ENCODE data around the gene RCAN3.
A peak's percentile ranks its signal among the peaks of the same experiment; 100 is the strongest.

- TF ChIP-seq, protein P1, sequence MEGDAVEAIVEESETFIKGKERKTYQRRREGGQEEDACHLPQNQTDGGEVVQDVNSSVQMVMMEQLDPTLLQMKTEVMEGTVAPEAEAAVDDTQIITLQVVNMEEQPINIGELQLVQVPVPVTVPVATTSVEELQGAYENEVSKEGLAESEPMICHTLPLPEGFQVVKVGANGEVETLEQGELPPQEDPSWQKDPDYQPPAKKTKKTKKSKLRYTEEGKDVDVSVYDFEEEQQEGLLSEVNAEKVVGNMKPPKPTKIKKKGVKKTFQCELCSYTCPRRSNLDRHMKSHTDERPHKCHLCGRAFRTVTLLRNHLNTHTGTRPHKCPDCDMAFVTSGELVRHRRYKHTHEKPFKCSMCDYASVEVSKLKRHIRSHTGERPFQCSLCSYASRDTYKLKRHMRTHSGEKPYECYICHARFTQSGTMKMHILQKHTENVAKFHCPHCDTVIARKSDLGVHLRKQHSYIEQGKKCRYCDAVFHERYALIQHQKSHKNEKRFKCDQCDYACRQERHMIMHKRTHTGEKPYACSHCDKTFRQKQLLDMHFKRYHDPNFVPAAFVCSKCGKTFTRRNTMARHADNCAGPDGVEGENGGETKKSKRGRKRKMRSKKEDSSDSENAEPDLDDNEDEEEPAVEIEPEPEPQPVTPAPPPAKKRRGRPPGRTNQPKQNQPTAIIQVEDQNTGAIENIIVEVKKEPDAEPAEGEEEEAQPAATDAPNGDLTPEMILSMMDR (IDR thresholded peaks at IDR 0.05; ENCODE audit: poor library complexity): peak; percentile 36
- no peak for TF ChIP-seq EZH2phosphoT487 (IDR thresholded peaks at IDR 0.05; ENCODE audit: low read depth, severe bottlenecking, unreplicated experiment)
Observed at GRCh38 chr1:24555591-24556413, 53.2 kb downstream of the RCAN3 start, which contains the start of gene NCMAP.
